Osteocyte (in vitro differentiated cells): ENCODE results near the gene SLC22A3. TPM values are rescaled to one million over a fixed set of nuclear protein-coding genes. Genes with fewer than 3 reads are reported as not detected.

ENCODE experiments used
- DNase-seq: peaks from one replicate; pipeline ENCODE4 v3.0.0; 2021; ENCODE audit warnings: mixed read lengths; ENCODE audit not compliant: unreplicated experiment; ENCODE audit errors: extremely low spot score
- H3K27ac Mint-ChIP-seq: one replicate; pipeline ENCODE4 v1.8.0; 2021; ENCODE audit warnings: mild to moderate bottlenecking, mixed read lengths; ENCODE audit not compliant: unreplicated experiment
- H3K27me3 Mint-ChIP-seq: one replicate; pipeline ENCODE4 v1.8.0; 2021; ENCODE audit warnings: mixed read lengths; ENCODE audit not compliant: unreplicated experiment
- H3K36me3 Mint-ChIP-seq: one replicate; pipeline ENCODE4 v1.8.0; 2021; ENCODE audit warnings: mixed read lengths; ENCODE audit not compliant: unreplicated experiment
- H3K4me1 Mint-ChIP-seq: one replicate; pipeline ENCODE4 v1.8.0; 2021; ENCODE audit warnings: mixed read lengths; ENCODE audit not compliant: unreplicated experiment
- H3K4me3 Mint-ChIP-seq: one replicate; pipeline ENCODE4 v1.8.0; 2021; ENCODE audit warnings: mild to moderate bottlenecking, moderate library complexity, mixed read lengths; ENCODE audit not compliant: unreplicated experiment
- H3K9me3 Mint-ChIP-seq: one replicate; pipeline ENCODE4 v1.8.0; 2021; ENCODE audit warnings: mixed read lengths; ENCODE audit not compliant: unreplicated experiment
- total RNA-seq: library from RNA; stranded (reverse); gene quantifications from 2 replicates; pipeline ENCODE4 v1.2.1, GENCODE V29; 2021
- TF ChIP-seq, protein P1 (sequence below): fragments of 200-600 bp; sonication (generic); IDR thresholded peaks from 2 replicates; pipeline ENCODE4 v1.5.0; 2021; ENCODE audit warnings: antibody characterized with exemption, mild to moderate bottlenecking, moderate library complexity

SLC22A3 gene
- total RNA-seq, 1 donor from 2014 or later: not detected

DNA sequence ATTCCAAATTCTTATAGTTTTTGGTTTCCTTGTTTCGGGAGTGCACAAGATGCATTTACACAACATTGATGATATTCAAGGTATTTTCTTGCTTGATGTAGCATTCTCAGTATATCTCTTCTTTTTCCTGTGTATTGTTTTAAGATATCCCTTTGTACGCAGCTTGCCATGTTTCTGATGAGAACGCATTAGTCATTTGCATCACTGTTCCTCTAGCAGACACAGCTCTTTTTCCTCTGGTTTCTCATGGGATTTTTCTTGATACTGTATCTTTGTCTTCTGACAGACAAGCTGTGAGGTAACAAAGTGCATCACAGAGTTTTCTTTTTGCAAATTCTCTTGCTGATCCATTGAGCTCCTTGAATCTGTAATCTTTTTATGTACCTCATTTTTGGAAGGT, 146.4 kb downstream of the SLC22A3 start:
- no peak overlapping the region for H3K4me3 Mint-ChIP-seq
- no peak overlapping the region for H3K27ac Mint-ChIP-seq
- no peak for DNase-seq
- H3K9me3 Mint-ChIP-seq: peaks cover 3% of the 10 kb centered on the region
- H3K4me1 Mint-ChIP-seq: no peaks in the 10 kb centered on the region
- H3K36me3 Mint-ChIP-seq: peaks cover 2% of the 10 kb centered on the region
- TF ChIP-seq, protein P1, sequence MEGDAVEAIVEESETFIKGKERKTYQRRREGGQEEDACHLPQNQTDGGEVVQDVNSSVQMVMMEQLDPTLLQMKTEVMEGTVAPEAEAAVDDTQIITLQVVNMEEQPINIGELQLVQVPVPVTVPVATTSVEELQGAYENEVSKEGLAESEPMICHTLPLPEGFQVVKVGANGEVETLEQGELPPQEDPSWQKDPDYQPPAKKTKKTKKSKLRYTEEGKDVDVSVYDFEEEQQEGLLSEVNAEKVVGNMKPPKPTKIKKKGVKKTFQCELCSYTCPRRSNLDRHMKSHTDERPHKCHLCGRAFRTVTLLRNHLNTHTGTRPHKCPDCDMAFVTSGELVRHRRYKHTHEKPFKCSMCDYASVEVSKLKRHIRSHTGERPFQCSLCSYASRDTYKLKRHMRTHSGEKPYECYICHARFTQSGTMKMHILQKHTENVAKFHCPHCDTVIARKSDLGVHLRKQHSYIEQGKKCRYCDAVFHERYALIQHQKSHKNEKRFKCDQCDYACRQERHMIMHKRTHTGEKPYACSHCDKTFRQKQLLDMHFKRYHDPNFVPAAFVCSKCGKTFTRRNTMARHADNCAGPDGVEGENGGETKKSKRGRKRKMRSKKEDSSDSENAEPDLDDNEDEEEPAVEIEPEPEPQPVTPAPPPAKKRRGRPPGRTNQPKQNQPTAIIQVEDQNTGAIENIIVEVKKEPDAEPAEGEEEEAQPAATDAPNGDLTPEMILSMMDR: no peak
- H3K27me3 Mint-ChIP-seq: no peaks in the 10 kb centered on the region

DNA sequence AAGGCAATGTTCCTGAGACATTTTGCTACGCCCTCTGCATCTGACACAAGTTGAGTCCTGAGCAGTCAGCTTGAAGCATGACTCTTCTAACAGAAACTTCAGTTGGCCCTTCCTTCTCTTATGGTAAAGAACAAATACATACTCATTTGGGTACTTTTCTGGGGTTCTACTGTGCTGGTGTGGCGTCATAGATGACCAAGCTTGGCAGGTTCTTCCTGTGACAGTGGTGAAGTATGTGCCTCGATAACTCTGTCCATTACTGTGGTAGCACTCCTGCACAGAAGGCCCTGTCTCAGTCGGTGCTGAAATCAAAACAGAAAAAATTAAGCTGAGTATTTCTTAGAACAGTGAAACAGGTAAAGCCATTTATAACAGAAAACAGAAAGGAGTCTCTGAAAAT, 152.5 kb downstream of the SLC22A3 start:
- Mint-ChIP-seq H3K27ac (no peak overlapping the region), H3K27me3 (no peaks in the 10 kb centered on the region), H3K36me3 (peaks cover 2% of the 10 kb centered on the region), H3K4me3 (no peak overlapping the region), H3K9me3 (peaks cover 28% of the 10 kb centered on the region), H3K4me1 (no peaks in the 10 kb centered on the region)
- no peak for DNase-seq
- TF ChIP-seq, protein P1: no peak

Other genes with a start within 250 kb of the SLC22A3 start
- 1.0 and 1.5 TPM in 2 replicates for gene SLC22A1, start 226.6 kb upstream of the SLC22A3 start, total RNA-seq
- not detected in 2 replicates for gene SLC22A2, start 89.6 kb upstream of the SLC22A3 start, total RNA-seq